ENCODE measurements around the gene TMEM164.

TMEM164 gene

GRCh38 chrX:110003167-110004156 lies 548 bp downstream of the TMEM164 start:
- DNase-seq (ENCODE audit: insufficient read length, low spot score): no peak

GRCh38 chrX:110004215-110004614 lies 1.3 kb downstream of the TMEM164 start:
- FAIRE-seq (no peak), DNase-seq (ENCODE audit: insufficient read length, low spot score) (no peak)

More at GRCh38 chrX:110003167-110004156, 548 bp downstream of the TMEM164 start:
- FAIRE-seq: no peak

- FAIRE-seq (no peak), DNase-seq (ENCODE audit: insufficient read length, low spot score) (no peak)
These were observed 1.9 kb downstream of the TMEM164 start for GRCh38 chrX:110004731-110005369.

- FAIRE-seq (no peak), DNase-seq (ENCODE audit: insufficient read length, low spot score) (no peak)
These were observed 3.2 kb downstream of the TMEM164 start for GRCh38 chrX:110006161-110006560.

- FAIRE-seq: peak; percentile 28
- DNase-seq (ENCODE audit: insufficient read length, low spot score): no peak
These were observed 4.0 kb downstream of the TMEM164 start for GRCh38 chrX:110006821-110007375.

GRCh38 chrX:110008011-110008635 lies 5.2 kb downstream of the TMEM164 start:
- DNase-seq (ENCODE audit: insufficient read length, low spot score) (no peak), FAIRE-seq (no peak)

- DNase-seq (ENCODE audit: insufficient read length, low spot score): no peak
- no peak for FAIRE-seq
These were observed 10.0 kb downstream of the TMEM164 start for GRCh38 chrX:110012818-110013485.

- FAIRE-seq: no peak
These were observed 11.1 kb downstream of the TMEM164 start for GRCh38 chrX:110013968-110014367.

GRCh38 chrX:110015032-110015431 lies 12.1 kb downstream of the TMEM164 start:
- DNase-seq (ENCODE audit: insufficient read length, low spot score) (no peak), FAIRE-seq (no peak)

More at GRCh38 chrX:110013968-110014367, 11.1 kb downstream of the TMEM164 start:
- DNase-seq (ENCODE audit: insufficient read length, low spot score): no peak

GRCh38 chrX:110015915-110016314 lies 13.0 kb downstream of the TMEM164 start:
- FAIRE-seq (no peak), DNase-seq (ENCODE audit: insufficient read length, low spot score) (no peak)

GRCh38 chrX:110020536-110020935 lies 17.6 kb downstream of the TMEM164 start:
- no peak for FAIRE-seq
- DNase-seq (ENCODE audit: insufficient read length, low spot score): no peak

- DNase-seq (ENCODE audit: insufficient read length, low spot score) (no peak), FAIRE-seq (no peak)
These were observed 18.5 kb downstream of the TMEM164 start for GRCh38 chrX:110021258-110022022.

GRCh38 chrX:110022599-110023448 lies 19.9 kb downstream of the TMEM164 start:
- FAIRE-seq: no peak

GRCh38 chrX:110025395-110025794 lies 22.5 kb downstream of the TMEM164 start:
- FAIRE-seq (no peak), DNase-seq (ENCODE audit: insufficient read length, low spot score) (no peak)

More at GRCh38 chrX:110022599-110023448, 19.9 kb downstream of the TMEM164 start:
- DNase-seq (ENCODE audit: insufficient read length, low spot score): no peak

- FAIRE-seq: no peak
- no peak for DNase-seq (ENCODE audit: insufficient read length, low spot score)
These were observed 23.4 kb downstream of the TMEM164 start for GRCh38 chrX:110026099-110026844.

GRCh38 chrX:110032534-110033147 lies 29.7 kb downstream of the TMEM164 start:
- FAIRE-seq: no peak
- DNase-seq (ENCODE audit: insufficient read length, low spot score): no peak

GRCh38 chrX:110034036-110034435 lies 31.1 kb downstream of the TMEM164 start:
- no peak for DNase-seq (ENCODE audit: insufficient read length, low spot score)
- FAIRE-seq: peak; percentile 55
